Mesothelial cell of epicardium (in vitro differentiated cells): ENCODE results near the gene OR2B2. TPM values are rescaled to one million over a fixed set of nuclear protein-coding genes. Genes with fewer than 3 reads are reported as not detected.

Experiments
- DNase-seq, 2 experiments: peaks; one replicate each; pipeline ENCODE4 v3.0.0; 2021; ENCODE audit warnings: low spot score in 2 of 2; ENCODE audit not compliant: unreplicated experiment in 2 of 2
- H3K27ac Mint-ChIP-seq: 2 replicates; pipeline ENCODE4 v1.8.0; 2021; ENCODE audit warnings: mixed read lengths
- H3K27me3 Mint-ChIP-seq: 2 replicates; pipeline ENCODE4 v1.8.0; 2021; ENCODE audit warnings: low read depth, mixed read lengths
- H3K36me3 Mint-ChIP-seq: 2 replicates; pipeline ENCODE4 v1.8.0; 2021; ENCODE audit warnings: mixed read lengths
- H3K4me1 Mint-ChIP-seq: 2 replicates; pipeline ENCODE4 v1.8.0; 2021; ENCODE audit warnings: mixed read lengths
- H3K4me3 Mint-ChIP-seq: 2 replicates; pipeline ENCODE4 v1.8.0; 2021; ENCODE audit warnings: mild to moderate bottlenecking, moderate library complexity, mixed read lengths
- H3K9me3 Mint-ChIP-seq: 2 replicates; pipeline ENCODE4 v1.8.0; 2021; ENCODE audit warnings: mixed read lengths
- total RNA-seq: library from RNA; stranded (reverse); gene quantifications from 3 replicates; pipeline ENCODE4 v1.2.1, GENCODE V29; 2021
- TF ChIP-seq, protein P1 (sequence below): fragments of 200-600 bp; sonication (generic); IDR thresholded peaks from one replicate; pipeline ENCODE4 v1.5.0; 2021; ENCODE audit warnings: antibody characterized with exemption; ENCODE audit not compliant: unreplicated experiment

Gene OR2B2
- total RNA-seq, 1 donor from 2014 or later = not detected

GRCh38 chr6:27872642-27873020, 39.6 kb downstream of the OR2B2 start:
- TF ChIP-seq, protein P1, sequence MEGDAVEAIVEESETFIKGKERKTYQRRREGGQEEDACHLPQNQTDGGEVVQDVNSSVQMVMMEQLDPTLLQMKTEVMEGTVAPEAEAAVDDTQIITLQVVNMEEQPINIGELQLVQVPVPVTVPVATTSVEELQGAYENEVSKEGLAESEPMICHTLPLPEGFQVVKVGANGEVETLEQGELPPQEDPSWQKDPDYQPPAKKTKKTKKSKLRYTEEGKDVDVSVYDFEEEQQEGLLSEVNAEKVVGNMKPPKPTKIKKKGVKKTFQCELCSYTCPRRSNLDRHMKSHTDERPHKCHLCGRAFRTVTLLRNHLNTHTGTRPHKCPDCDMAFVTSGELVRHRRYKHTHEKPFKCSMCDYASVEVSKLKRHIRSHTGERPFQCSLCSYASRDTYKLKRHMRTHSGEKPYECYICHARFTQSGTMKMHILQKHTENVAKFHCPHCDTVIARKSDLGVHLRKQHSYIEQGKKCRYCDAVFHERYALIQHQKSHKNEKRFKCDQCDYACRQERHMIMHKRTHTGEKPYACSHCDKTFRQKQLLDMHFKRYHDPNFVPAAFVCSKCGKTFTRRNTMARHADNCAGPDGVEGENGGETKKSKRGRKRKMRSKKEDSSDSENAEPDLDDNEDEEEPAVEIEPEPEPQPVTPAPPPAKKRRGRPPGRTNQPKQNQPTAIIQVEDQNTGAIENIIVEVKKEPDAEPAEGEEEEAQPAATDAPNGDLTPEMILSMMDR = no peak
- H3K27ac Mint-ChIP-seq = peak overlapping the region; percentile 99
- H3K4me1 Mint-ChIP-seq = peaks cover 32% of the 10 kb centered on the region
- DNase-seq = no peak
- peak overlapping the region; percentile 90 for H3K4me3 Mint-ChIP-seq
- no peaks in the 10 kb centered on the region for H3K27me3 Mint-ChIP-seq
- no peaks in the 10 kb centered on the region for H3K9me3 Mint-ChIP-seq
- H3K36me3 Mint-ChIP-seq = no peaks in the 10 kb centered on the region

- DNase-seq = peak; percentile 65 to 84
These were observed 40.1 kb downstream of the OR2B2 start for GRCh38 chr6:27871924-27872638.

GRCh38 chr6:27870291-27870870, 41.8 kb downstream of the OR2B2 start:
- DNase-seq = no peak
- Mint-ChIP-seq H3K4me1 (peaks cover 50% of the 10 kb centered on the region), H3K27ac (peak overlapping the region; percentile 79), H3K9me3 (no peaks in the 10 kb centered on the region), H3K4me3 (peak overlapping the region; percentile 11), H3K27me3 (no peaks in the 10 kb centered on the region), H3K36me3 (no peaks in the 10 kb centered on the region)
- TF ChIP-seq, protein P1 = no peak

More at GRCh38 chr6:27871924-27872638, 40.1 kb downstream of the OR2B2 start:
- no peaks in the 10 kb centered on the region for H3K36me3 Mint-ChIP-seq
- H3K4me1 Mint-ChIP-seq = peaks cover 36% of the 10 kb centered on the region
- H3K4me3 Mint-ChIP-seq = peak overlapping the region; percentile 90
- no peaks in the 10 kb centered on the region for H3K9me3 Mint-ChIP-seq
- peak overlapping the region; percentile 99 for H3K27ac Mint-ChIP-seq
- no peaks in the 10 kb centered on the region for H3K27me3 Mint-ChIP-seq
- TF ChIP-seq, protein P1 = no peak

DNA sequence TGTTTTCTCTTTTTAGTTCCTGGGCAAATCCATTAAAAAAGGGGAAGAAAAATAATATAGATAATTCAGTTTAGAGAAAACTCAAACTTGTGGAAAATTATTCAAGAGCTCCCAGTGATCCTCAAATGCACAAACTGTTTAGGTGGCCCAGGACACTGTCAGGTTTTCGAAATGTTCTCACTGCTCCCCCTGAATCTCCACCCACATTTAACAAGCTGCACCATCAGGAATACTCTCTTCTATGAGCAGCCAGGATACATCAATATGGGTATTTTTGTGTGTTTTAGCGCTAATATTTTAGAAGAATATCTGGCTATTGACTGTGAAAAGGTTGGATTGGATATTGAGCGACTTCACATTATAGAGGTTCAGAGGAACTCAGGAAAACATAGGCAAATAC, 43.9 kb downstream of the OR2B2 start:
- TF ChIP-seq, protein P1 = no peak
- peaks cover 46% of the 10 kb centered on the region for H3K4me1 Mint-ChIP-seq
- H3K9me3 Mint-ChIP-seq = peaks cover 10% of the 10 kb centered on the region
- no peaks in the 10 kb centered on the region for H3K27me3 Mint-ChIP-seq
- DNase-seq = no peak
- peaks cover 5% of the 10 kb centered on the region for H3K36me3 Mint-ChIP-seq
- H3K27ac Mint-ChIP-seq = peak overlapping the region; percentile 88
- H3K4me3 Mint-ChIP-seq = no peak overlapping the region

GRCh38 chr6:27867945-27868300, 44.3 kb downstream of the OR2B2 start:
- H3K4me1 Mint-ChIP-seq = peaks cover 44% of the 10 kb centered on the region
- H3K9me3 Mint-ChIP-seq = peaks cover 10% of the 10 kb centered on the region
- H3K4me3 Mint-ChIP-seq = peak overlapping the region; percentile 79
- no peaks in the 10 kb centered on the region for H3K27me3 Mint-ChIP-seq
- DNase-seq = no peak
- peak overlapping the region; percentile 88 for H3K27ac Mint-ChIP-seq
- H3K36me3 Mint-ChIP-seq = peaks cover 5% of the 10 kb centered on the region
- TF ChIP-seq, protein P1 = no peak
